H9 (cell line): Measurements from ENCODE around the gene ZFP36L1. TPM values are rescaled to one million over a fixed set of nuclear protein-coding genes. Genes with fewer than 3 reads are reported as not detected.

Source experiments
- DNase-seq: peaks from one replicate; pipeline ENCODE4 v3.0.0-alpha.2; 2017
- H2AFZ ChIP-seq: one replicate; pipeline ENCODE4 v1.6.1; 2013; ENCODE audit warnings: mild to moderate bottlenecking, low read length, control low read depth, moderate library complexity
- H2AK5ac ChIP-seq: 2 replicates; pipeline ENCODE4 v1.6.1; 2013; ENCODE audit warnings: low read length, control low read depth, mixed read lengths; ENCODE audit not compliant: insufficient read length
- H2BK120ac ChIP-seq: one replicate; pipeline ENCODE4 v1.6.1; 2013; ENCODE audit warnings: low read depth, mild to moderate bottlenecking, low read length, control low read depth, inconsistent platforms; ENCODE audit not compliant: poor library complexity, severe bottlenecking
- H2BK12ac ChIP-seq: 2 replicates; pipeline ENCODE4 v1.6.1; 2013; ENCODE audit warnings: low read length, control low read depth, mixed read lengths, low read depth; ENCODE audit not compliant: insufficient read length
- H2BK15ac ChIP-seq: 2 replicates; pipeline ENCODE4 v1.6.1; 2013; ENCODE audit warnings: low read depth, low read length, control low read depth
- H2BK20ac ChIP-seq: one replicate; pipeline ENCODE4 v1.6.1; 2013; ENCODE audit warnings: low read depth, mild to moderate bottlenecking, low read length, control low read depth, inconsistent platforms; ENCODE audit not compliant: poor library complexity, severe bottlenecking
- H2BK5ac ChIP-seq: 2 replicates; pipeline ENCODE4 v1.6.1; 2013; ENCODE audit warnings: low read length, control low read depth, mixed read lengths; ENCODE audit not compliant: insufficient read length
- H3K14ac ChIP-seq: 2 replicates; pipeline ENCODE4 v1.6.1; 2013; ENCODE audit warnings: low read length, control low read depth; ENCODE audit not compliant: insufficient read depth
- H3K18ac ChIP-seq: 2 replicates; pipeline ENCODE4 v1.6.1; 2013; ENCODE audit warnings: low read depth, mild to moderate bottlenecking, mixed read lengths, low read length, control low read depth; ENCODE audit not compliant: insufficient read length
- H3K23ac ChIP-seq: 2 replicates; pipeline ENCODE4 v1.6.1; 2013; ENCODE audit warnings: low read length, control low read depth, mixed read lengths, low read depth; ENCODE audit not compliant: insufficient read length
- H3K23me2 ChIP-seq: 2 replicates; pipeline ENCODE4 v1.6.1; 2013; ENCODE audit warnings: low read depth, mild to moderate bottlenecking, mixed read lengths, low read length, control low read depth; ENCODE audit not compliant: insufficient read length, poor library complexity, severe bottlenecking
- H3K27ac ChIP-seq: 2 replicates; pipeline ENCODE4 v1.5.1; 2013; ENCODE audit warnings: low read length, control low read depth, mixed read lengths, low read depth; ENCODE audit not compliant: insufficient read length
- H3K27me3 ChIP-seq: 2 replicates; pipeline ENCODE4 v1.6.1; 2013; ENCODE audit warnings: low read length, control low read depth, inconsistent platforms; ENCODE audit not compliant: insufficient read depth
- H3K4ac ChIP-seq: 2 replicates; pipeline ENCODE4 v1.6.1; 2013; ENCODE audit warnings: low read depth, mild to moderate bottlenecking, control low read depth, inconsistent platforms, low read length, moderate library complexity
- H3K4me1 ChIP-seq: 2 replicates; pipeline ENCODE4 v1.6.1; 2013; ENCODE audit warnings: low read length, control low read depth, inconsistent platforms; ENCODE audit not compliant: insufficient read depth
- H3K4me2 ChIP-seq: 2 replicates; pipeline ENCODE4 v1.6.1; 2013; ENCODE audit warnings: low read length, control low read depth, mixed read lengths; ENCODE audit not compliant: insufficient read length, insufficient read depth
- H3K56ac ChIP-seq: 2 replicates; pipeline ENCODE4 v1.6.1; 2013; ENCODE audit warnings: low read depth, mild to moderate bottlenecking, mixed read lengths, low read length, control low read depth; ENCODE audit not compliant: insufficient read length
- H3K79me1 ChIP-seq: 2 replicates; pipeline ENCODE4 v1.6.1; 2013; ENCODE audit warnings: low read depth, mild to moderate bottlenecking, moderate library complexity, low read length, control low read depth, inconsistent platforms; ENCODE audit not compliant: insufficient read depth, poor library complexity, severe bottlenecking
- H3K79me2 ChIP-seq: 2 replicates; pipeline ENCODE4 v1.6.1; 2013; ENCODE audit warnings: low read length, control low read depth, inconsistent platforms; ENCODE audit not compliant: insufficient read depth
- H3K9ac ChIP-seq: 2 replicates; pipeline ENCODE4 v1.6.1; 2013; ENCODE audit warnings: low read length, control low read depth, mixed read lengths; ENCODE audit not compliant: insufficient read length; ENCODE audit errors: extremely low read depth
- H3K9me3 ChIP-seq: one replicate; pipeline ENCODE4 v1.6.1; 2013; ENCODE audit warnings: low read depth, low read length, inconsistent platforms; ENCODE audit not compliant: control insufficient read depth
- H3T11ph ChIP-seq: one replicate; pipeline ENCODE4 v1.6.1; 2013; ENCODE audit warnings: mild to moderate bottlenecking, low read length, control low read depth, inconsistent platforms
- H4K20me1 ChIP-seq: one replicate; pipeline ENCODE4 v1.6.1; 2013; ENCODE audit not compliant: control insufficient read depth, insufficient read length, insufficient read depth
- H4K5ac ChIP-seq: 2 replicates; pipeline ENCODE4 v1.6.1; 2013; ENCODE audit warnings: low read depth, mild to moderate bottlenecking, mixed read lengths, low read length, control low read depth; ENCODE audit not compliant: insufficient read length
- H4K8ac ChIP-seq: replicated peaks from 2 replicates; pipeline ENCODE4 v1.6.1; 2013; ENCODE audit warnings: low read length, control low read depth, mixed read lengths, low read depth; ENCODE audit not compliant: insufficient read length
- H4K91ac ChIP-seq: 2 replicates; pipeline ENCODE4 v1.6.1; 2013; ENCODE audit warnings: low read depth, mild to moderate bottlenecking, moderate library complexity, mixed read lengths, low read length, control low read depth; ENCODE audit not compliant: insufficient read length
- H3K27ac Mint-ChIP-seq, 3 experiments: 2 replicates in 2 of 3; 3 replicates in 1 of 3; pipeline ENCODE4 v1.8.0; 2020 to 2021; ENCODE audit warnings: mixed read lengths in 3 of 3, mild to moderate bottlenecking in 1 of 3, moderate library complexity in 1 of 3
- H3K27me3 Mint-ChIP-seq: 2 replicates; pipeline ENCODE4 v1.8.0; 2021; ENCODE audit warnings: low read depth, mild to moderate bottlenecking, moderate library complexity, mixed read lengths
- H3K36me3 Mint-ChIP-seq, 3 experiments: 2 replicates in 2 of 3; 3 replicates in 1 of 3; pipeline ENCODE4 v1.8.0; 2020 to 2021; ENCODE audit warnings: low read depth in 3 of 3, mixed read lengths in 3 of 3; ENCODE audit not compliant: insufficient read depth in 1 of 3
- H3K4me1 Mint-ChIP-seq, 2 experiments: 2 replicates each; pipeline ENCODE4 v1.8.0; 2020; ENCODE audit warnings: mixed read lengths in 2 of 2
- H3K4me3 Mint-ChIP-seq, 2 experiments: 2 replicates in 1 of 2; 3 replicates in 1 of 2; pipeline ENCODE4 v1.8.0; 2020 to 2021; ENCODE audit warnings: mild to moderate bottlenecking in 2 of 2, mixed read lengths in 2 of 2, moderate library complexity in 1 of 2
- H3K9me3 Mint-ChIP-seq, 2 experiments: 2 replicates in 1 of 2; 3 replicates in 1 of 2; pipeline ENCODE4 v1.8.0; 2020; ENCODE audit warnings: mild to moderate bottlenecking in 2 of 2, mixed read lengths in 2 of 2, moderate library complexity in 1 of 2
- WGBS: extraction: QIAGEN DNeasy Blood & Tissue Kit; methylation state at CpG from one replicate; pipeline ENCODE4 v1.1.7; 2013; ENCODE audit warnings: missing lambda C conversion rate, low lambda C conversion rate, mixed read lengths; ENCODE audit not compliant: insufficient read length; ENCODE audit errors: extremely low coverage; 5-methylcytosine and 5-hydroxymethylcytosine counted together
- total RNA-seq: library from RNA; stranded (reverse); gene quantifications from 2 replicates; pipeline ENCODE4 v1.2.1, GENCODE V29; 2021
- TF ChIP-seq, protein P1 (sequence below): fragments of 200-600 bp; sonication (generic); conservative IDR thresholded peaks from 3 replicates; pipeline ENCODE4 v1.8.0; 2021; ENCODE audit warnings: antibody characterized with exemption, mild to moderate bottlenecking

Gene ZFP36L1
- total RNA-seq, 1 experiment from 2014 or later: 109 TPM

DNA sequence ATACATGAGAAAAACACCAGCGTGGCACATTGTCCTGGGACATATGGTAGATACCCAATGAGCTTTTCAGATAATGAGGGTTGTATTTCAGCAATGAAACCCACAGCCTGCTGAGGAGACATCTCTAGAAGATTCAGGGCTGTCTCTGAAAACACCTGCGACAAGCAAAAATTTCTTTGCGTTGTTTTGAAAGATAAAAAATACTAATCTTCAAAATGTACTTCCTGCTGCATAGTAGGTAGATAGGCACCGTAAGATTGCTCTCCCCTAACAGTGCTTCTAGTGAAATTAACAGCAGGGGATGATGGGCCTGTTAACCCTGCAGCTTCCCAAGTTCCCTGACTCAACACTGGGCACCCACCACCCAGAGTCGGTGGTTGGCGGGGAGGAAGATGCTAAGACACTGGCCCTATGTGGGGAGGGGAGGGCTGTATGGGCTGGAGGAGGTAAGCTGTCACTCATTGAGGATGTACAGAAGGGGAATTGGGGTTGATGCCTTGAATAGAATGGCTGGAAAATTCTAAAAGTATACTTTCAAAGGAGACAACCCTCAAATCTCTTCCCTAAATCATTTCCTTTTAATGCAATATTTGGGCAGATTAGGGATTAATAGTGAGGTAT lies 20.0 kb downstream of the ZFP36L1 start:
- no peaks in the 10 kb centered on the region for H3K4me1 ChIP-seq
- H3K27ac Mint-ChIP-seq: no peak overlapping the region; a peak in 1 of 7 replicates
- H3K23ac ChIP-seq: no peak overlapping the region
- peaks cover 2% of the 10 kb centered on the region for H3K27me3 Mint-ChIP-seq
- no peak overlapping the region for H3T11ph ChIP-seq
- no peak overlapping the region for H4K8ac ChIP-seq
- no peak overlapping the region for H2BK12ac ChIP-seq
- H2BK120ac ChIP-seq: no peak overlapping the region
- H3K9me3 ChIP-seq: no peaks in the 10 kb centered on the region
- H3K27ac ChIP-seq: no peak overlapping the region
- no peak overlapping the region for H3K4me3 Mint-ChIP-seq
- no peaks in the 10 kb centered on the region for H3K79me1 ChIP-seq
- H3K4me1 Mint-ChIP-seq: peaks cover 0 to 3% of the 10 kb centered on the region in 2 experiments; a peak in 1 of 4 replicates
- TF ChIP-seq, protein P1, sequence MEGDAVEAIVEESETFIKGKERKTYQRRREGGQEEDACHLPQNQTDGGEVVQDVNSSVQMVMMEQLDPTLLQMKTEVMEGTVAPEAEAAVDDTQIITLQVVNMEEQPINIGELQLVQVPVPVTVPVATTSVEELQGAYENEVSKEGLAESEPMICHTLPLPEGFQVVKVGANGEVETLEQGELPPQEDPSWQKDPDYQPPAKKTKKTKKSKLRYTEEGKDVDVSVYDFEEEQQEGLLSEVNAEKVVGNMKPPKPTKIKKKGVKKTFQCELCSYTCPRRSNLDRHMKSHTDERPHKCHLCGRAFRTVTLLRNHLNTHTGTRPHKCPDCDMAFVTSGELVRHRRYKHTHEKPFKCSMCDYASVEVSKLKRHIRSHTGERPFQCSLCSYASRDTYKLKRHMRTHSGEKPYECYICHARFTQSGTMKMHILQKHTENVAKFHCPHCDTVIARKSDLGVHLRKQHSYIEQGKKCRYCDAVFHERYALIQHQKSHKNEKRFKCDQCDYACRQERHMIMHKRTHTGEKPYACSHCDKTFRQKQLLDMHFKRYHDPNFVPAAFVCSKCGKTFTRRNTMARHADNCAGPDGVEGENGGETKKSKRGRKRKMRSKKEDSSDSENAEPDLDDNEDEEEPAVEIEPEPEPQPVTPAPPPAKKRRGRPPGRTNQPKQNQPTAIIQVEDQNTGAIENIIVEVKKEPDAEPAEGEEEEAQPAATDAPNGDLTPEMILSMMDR: no peak
- WGBS: no CpG with 5 or more reads among the region's 6 CpGs
- no peak overlapping the region for H2BK15ac ChIP-seq
- DNase-seq: no peak
- no peaks in the 10 kb centered on the region for H4K20me1 ChIP-seq
- no peak overlapping the region for H3K56ac ChIP-seq
- H3K36me3 Mint-ChIP-seq: no peaks in the 10 kb centered on the region
- H2AFZ ChIP-seq: no peak overlapping the region
- no peaks in the 10 kb centered on the region for H3K9me3 Mint-ChIP-seq
- no peak overlapping the region for H3K18ac ChIP-seq
- no peaks in the 10 kb centered on the region for H3K79me2 ChIP-seq
- H2BK5ac ChIP-seq: no peak overlapping the region
- H3K23me2 ChIP-seq: no peaks in the 10 kb centered on the region
- no peak overlapping the region for H2AK5ac ChIP-seq
- H2BK20ac ChIP-seq: no peak overlapping the region
- no peak overlapping the region for H3K4me2 ChIP-seq
- no peak overlapping the region for H3K4ac ChIP-seq
- no peak overlapping the region for H4K91ac ChIP-seq
- no peak overlapping the region for H3K9ac ChIP-seq
- no peak overlapping the region for H3K14ac ChIP-seq
- H3K27me3 ChIP-seq: no peaks in the 10 kb centered on the region
- H4K5ac ChIP-seq: no peak overlapping the region
